Adipocyte (in vitro differentiated cells): ENCODE results near the gene ATG13.
A peak's percentile ranks its signal among the peaks of the same experiment; 100 is the strongest.

Experiments
- DNase-seq: peaks from one replicate; pipeline ENCODE4 v3.0.0-alpha.2; 2015; ENCODE audit warnings: low read depth
- H3K27me3 ChIP-seq: replicated peaks from 2 replicates; pipeline ENCODE4 v1.7.0; 2013; ENCODE audit warnings: mild to moderate bottlenecking, low read length, moderate library complexity; ENCODE audit not compliant: control insufficient read depth, insufficient read depth
- H3K36me3 ChIP-seq: 2 replicates; pipeline ENCODE4 v1.7.0; 2013; ENCODE audit warnings: low read length, mild to moderate bottlenecking, moderate library complexity; ENCODE audit not compliant: control insufficient read depth, insufficient read depth, severe bottlenecking
- H3K4me1 ChIP-seq: 2 replicates; pipeline ENCODE4 v1.7.0; 2013; ENCODE audit warnings: mild to moderate bottlenecking, low read length, moderate library complexity; ENCODE audit not compliant: control insufficient read depth, insufficient read depth
- H3K4me3 ChIP-seq: 2 replicates; pipeline ENCODE4 v1.7.0; 2013; ENCODE audit warnings: mild to moderate bottlenecking, low read length, moderate library complexity
- H3K9ac ChIP-seq: 2 replicates; pipeline ENCODE4 v1.7.0; 2013; ENCODE audit warnings: mild to moderate bottlenecking, low read length, moderate library complexity
- H3K9me3 ChIP-seq: 2 replicates; pipeline ENCODE4 v1.7.0; 2013; ENCODE audit warnings: mild to moderate bottlenecking, low read length, moderate library complexity; ENCODE audit not compliant: control insufficient read depth

Gene ATG13

GRCh38 chr11:46677169-46677568, 59.8 kb downstream of the ATG13 start:
- H3K9me3 ChIP-seq, result no peaks in the 10 kb centered on the region
- H3K4me3 ChIP-seq, result no peak overlapping the region
- peaks cover 29% of the 10 kb centered on the region for H3K4me1 ChIP-seq
- H3K9ac ChIP-seq, result no peak overlapping the region
- no peak for DNase-seq
- no peaks in the 10 kb centered on the region for H3K27me3 ChIP-seq
- peaks cover 74% of the 10 kb centered on the region for H3K36me3 ChIP-seq

- H3K9me3 ChIP-seq, result no peaks in the 10 kb centered on the region
- H3K27me3 ChIP-seq, result no peaks in the 10 kb centered on the region
- no peak overlapping the region for H3K4me3 ChIP-seq
- H3K4me1 ChIP-seq, result peaks cover 29% of the 10 kb centered on the region
- DNase-seq, result no peak
- H3K9ac ChIP-seq, result peak overlapping the region; percentile 19
- peaks cover 64% of the 10 kb centered on the region for H3K36me3 ChIP-seq
Observed at GRCh38 chr11:46677991-46678740, 60.8 kb downstream of the ATG13 start.

- peaks cover 58% of the 10 kb centered on the region for H3K36me3 ChIP-seq
- no peaks in the 10 kb centered on the region for H3K9me3 ChIP-seq
- H3K9ac ChIP-seq, result no peak overlapping the region
- H3K4me1 ChIP-seq, result peaks cover 29% of the 10 kb centered on the region
- H3K27me3 ChIP-seq, result no peaks in the 10 kb centered on the region
- H3K4me3 ChIP-seq, result no peak overlapping the region
- no peak for DNase-seq
Observed at GRCh38 chr11:46678741-46679130, 61.4 kb downstream of the ATG13 start.

GRCh38 chr11:46679241-46680163, 62.1 kb downstream of the ATG13 start:
- H3K4me3 ChIP-seq, result no peak overlapping the region
- H3K27me3 ChIP-seq, result no peaks in the 10 kb centered on the region
- H3K9ac ChIP-seq, result no peak overlapping the region
- peaks cover 36% of the 10 kb centered on the region for H3K4me1 ChIP-seq
- no peak for DNase-seq
- H3K9me3 ChIP-seq, result no peaks in the 10 kb centered on the region
- peaks cover 56% of the 10 kb centered on the region for H3K36me3 ChIP-seq

DNA sequence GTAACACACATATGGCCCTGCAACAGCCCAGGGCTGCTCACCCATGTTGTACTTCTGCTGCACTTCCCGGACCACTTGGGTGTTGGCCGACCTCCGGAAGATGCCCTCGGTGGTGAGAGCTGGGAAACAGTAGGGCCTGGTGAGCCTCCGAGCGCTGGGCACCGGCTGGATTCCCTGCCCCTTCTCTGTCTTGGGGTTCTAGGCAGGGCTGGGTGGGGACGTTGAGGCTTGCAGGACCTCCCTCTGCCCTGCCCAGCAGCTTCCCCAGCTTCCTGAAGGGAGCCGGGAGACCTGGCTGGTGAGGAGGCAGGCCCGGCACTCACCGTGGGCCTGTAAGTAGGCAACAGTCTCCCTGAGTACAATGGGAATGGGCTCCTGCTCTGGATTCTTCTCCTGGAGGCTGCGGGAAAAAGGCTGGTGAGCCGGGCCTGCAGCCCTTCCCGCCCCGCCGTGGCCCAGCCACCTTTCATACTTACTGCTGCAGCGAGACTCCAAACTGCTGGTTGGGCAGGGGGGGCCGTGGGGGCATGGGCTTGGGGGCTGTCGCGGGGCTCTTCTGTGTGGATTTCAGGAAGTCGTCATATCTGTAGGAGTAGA, 62.9 kb downstream of the ATG13 start:
- peaks cover 30% of the 10 kb centered on the region for H3K4me1 ChIP-seq
- no peaks in the 10 kb centered on the region for H3K27me3 ChIP-seq
- no peak for DNase-seq
- peaks cover 56% of the 10 kb centered on the region for H3K36me3 ChIP-seq
- no peak overlapping the region for H3K4me3 ChIP-seq
- H3K9me3 ChIP-seq, result no peaks in the 10 kb centered on the region
- H3K9ac ChIP-seq, result no peak overlapping the region

- Histone ChIP-seq H3K4me3 (no peak overlapping the region), H3K4me1 (peaks cover 25% of the 10 kb centered on the region), H3K9ac (no peak overlapping the region), H3K36me3 (peaks cover 57% of the 10 kb centered on the region), H3K27me3 (no peaks in the 10 kb centered on the region), H3K9me3 (no peaks in the 10 kb centered on the region)
- DNase-seq, result no peak
Observed at GRCh38 chr11:46680815-46681214, 63.5 kb downstream of the ATG13 start.

DNA sequence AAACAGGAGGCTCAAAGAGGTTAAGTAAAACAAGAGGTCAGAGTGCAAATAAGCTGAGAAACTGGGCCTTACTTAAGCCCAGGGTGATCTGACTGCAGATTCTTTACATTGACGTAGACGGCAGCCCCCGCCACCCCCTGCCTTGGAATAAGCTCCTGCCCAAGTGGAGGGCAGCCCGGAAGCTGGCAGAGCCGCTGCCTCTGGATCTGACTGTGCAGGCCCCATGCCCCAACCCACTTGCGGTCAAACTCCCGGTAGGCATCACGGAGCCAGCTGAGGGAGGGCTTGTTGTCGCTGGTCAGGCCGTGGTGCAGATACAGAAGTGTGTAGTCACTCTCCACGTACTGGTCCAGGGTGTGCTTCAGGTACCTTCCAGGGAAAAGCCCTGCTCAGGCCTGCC, 64.5 kb downstream of the ATG13 start:
- no peak for DNase-seq
- H3K4me3 ChIP-seq, result no peak overlapping the region
- H3K27me3 ChIP-seq, result no peaks in the 10 kb centered on the region
- peaks cover 60% of the 10 kb centered on the region for H3K36me3 ChIP-seq
- no peaks in the 10 kb centered on the region for H3K9me3 ChIP-seq
- H3K4me1 ChIP-seq, result peaks cover 19% of the 10 kb centered on the region
- H3K9ac ChIP-seq, result no peak overlapping the region

DNA sequence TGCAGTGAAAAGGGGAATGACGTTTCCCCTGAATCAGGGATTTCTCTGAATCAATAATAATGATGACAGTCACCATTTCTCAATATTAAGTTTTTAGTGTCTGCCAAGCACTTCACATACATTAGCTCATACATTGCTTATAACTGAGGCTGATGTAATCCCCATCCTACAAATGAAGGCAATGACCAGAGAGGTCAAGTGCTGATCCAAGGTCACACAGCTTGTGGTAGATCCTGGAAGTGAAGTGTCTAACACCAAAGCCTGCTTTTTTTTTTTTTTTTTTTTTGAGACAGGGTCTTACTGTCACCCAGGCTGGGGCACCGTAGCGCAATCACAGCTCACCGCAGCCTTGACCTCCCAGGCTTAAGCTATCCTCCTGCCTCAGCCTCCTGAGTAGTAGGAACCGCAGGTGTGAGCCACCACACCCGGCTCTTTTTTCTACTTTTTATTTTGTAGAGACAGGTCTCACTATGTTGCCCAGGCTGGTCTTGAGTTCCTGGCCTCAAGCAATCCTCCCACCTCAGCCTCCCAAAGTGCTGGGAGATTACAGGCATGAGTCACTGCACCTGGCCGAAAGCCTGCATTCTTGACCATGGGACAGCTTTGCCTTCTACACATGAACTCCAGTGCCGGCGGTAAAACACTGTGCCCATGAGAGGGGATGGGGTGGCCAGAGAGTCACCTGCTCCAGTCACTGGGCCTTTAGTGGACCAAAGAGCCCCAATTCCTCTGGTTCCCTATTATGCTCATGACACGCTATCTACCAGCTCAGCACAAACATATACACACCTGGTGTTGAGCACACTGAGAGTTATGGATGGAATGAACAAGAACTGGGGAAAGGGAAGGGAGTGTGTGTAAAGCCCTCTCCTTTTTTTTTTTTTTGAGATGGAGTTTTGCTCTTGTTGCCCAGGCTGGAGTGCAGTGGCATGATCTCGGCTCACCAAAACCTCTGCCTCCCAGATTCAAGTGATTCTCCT, 65.7 kb downstream of the ATG13 start:
- H3K27me3 ChIP-seq, result no peaks in the 10 kb centered on the region
- no peak overlapping the region for H3K9ac ChIP-seq
- H3K9me3 ChIP-seq, result no peaks in the 10 kb centered on the region
- no peak overlapping the region for H3K4me3 ChIP-seq
- peaks cover 29% of the 10 kb centered on the region for H3K4me1 ChIP-seq
- peaks cover 59% of the 10 kb centered on the region for H3K36me3 ChIP-seq
- DNase-seq, result no peak

DNA sequence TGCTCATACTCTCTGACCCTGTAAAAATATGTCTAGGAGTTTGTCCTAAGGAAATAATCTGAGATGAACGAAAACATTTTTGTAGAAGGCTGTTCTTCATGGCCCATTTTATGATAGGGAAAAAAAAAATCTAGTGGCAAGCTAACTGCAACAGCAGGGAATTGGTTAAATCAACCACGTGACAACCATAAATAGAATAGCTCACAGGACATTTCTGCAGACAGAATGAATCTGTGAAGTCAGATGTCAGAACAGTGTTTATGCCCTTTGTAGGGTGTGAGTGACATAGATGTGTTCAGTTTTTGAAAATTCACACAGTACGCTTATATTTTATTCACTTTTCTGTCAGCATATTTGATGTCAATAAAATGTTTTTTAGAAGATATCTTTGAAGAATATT, 67.0 kb downstream of the ATG13 start:
- Histone ChIP-seq H3K9me3 (no peaks in the 10 kb centered on the region), H3K27me3 (no peaks in the 10 kb centered on the region), H3K9ac (peak overlapping the region; percentile 1), H3K36me3 (peaks cover 51% of the 10 kb centered on the region), H3K4me1 (peaks cover 27% of the 10 kb centered on the region), H3K4me3 (no peak overlapping the region)
- DNase-seq, result no peak

GRCh38 chr11:46686886-46687795, 69.8 kb downstream of the ATG13 start:
- H3K4me3 ChIP-seq, result no peak overlapping the region
- no peak for DNase-seq
- H3K36me3 ChIP-seq, result peaks cover 40% of the 10 kb centered on the region
- no peaks in the 10 kb centered on the region for H3K9me3 ChIP-seq
- H3K4me1 ChIP-seq, result peaks cover 27% of the 10 kb centered on the region
- no peaks in the 10 kb centered on the region for H3K27me3 ChIP-seq
- peak overlapping the region; percentile 46 for H3K9ac ChIP-seq
